B cell (primary cell): ENCODE results near the gene OR10A5. TPM values are rescaled to one million over a fixed set of nuclear protein-coding genes. Genes with fewer than 3 reads are reported as not detected.

ENCODE experiments used
- ATAC-seq: fragments of 200-7000 bp; cut with Tn5 transposase; one replicate; pipeline ENCODE4 v1.10.0; 2021; ENCODE audit warnings: low read depth, mild to moderate bottlenecking, moderate number of reproducible peaks, moderate library complexity
- CTCF ChIA-PET: fragments of 350-600 bp; sonication (Branson Sonifier 250); formaldehyde crosslinking; loops from one replicate; lab custom pipeline; 2021; ENCODE audit warnings: antibody characterized with exemption, inconsistent platforms; lab: Charles Lee
- POLR2A ChIA-PET: fragments of 350-600 bp; sonication (Branson Sonifier 250); formaldehyde crosslinking; loops from one replicate; lab custom pipeline; 2021; ENCODE audit warnings: antibody characterized with exemption; lab: Charles Lee
- DNase-seq: peaks from one replicate; pipeline ENCODE4 v3.0.0; 2013
- H2AFZ ChIP-seq: 2 replicates; pipeline ENCODE4 v1.6.1; 2012; ENCODE audit warnings: mild to moderate bottlenecking, low read depth, low read length; ENCODE audit not compliant: insufficient read depth, poor library complexity, severe bottlenecking
- H3K27ac ChIP-seq, 2 donors: 1 replicate in 1 of 2; 2 replicates in 1 of 2; pipeline ENCODE4 v1.5.1; 2012 to 2013; ENCODE audit warnings: low read length in 2 of 2, mild to moderate bottlenecking in 2 of 2, moderate library complexity in 1 of 2
- H3K27me3 ChIP-seq, 4 experiments: fragments of 200-600 bp in 1 of 4; sonication (generic) in 1 of 4; replicated peaks in 1 of 4; 1 replicate in 2 of 4; 2 replicates in 2 of 4; pipeline versions ENCODE4 v1.6.1 to v1.7.0; 2013 to 2016; ENCODE audit warnings: low read length in 3 of 4, mild to moderate bottlenecking in 2 of 4, mixed read lengths in 1 of 4, moderate library complexity in 1 of 4; ENCODE audit not compliant: insufficient read depth in 4 of 4, control insufficient read depth in 3 of 4; ENCODE audit errors: control extremely low read depth in 1 of 4
- H3K36me3 ChIP-seq, 2 experiments: replicated peaks in 1 of 2; 1 replicate in 1 of 2; 2 replicates in 1 of 2; pipeline versions ENCODE4 v1.6.1 to v1.7.1; 2013; ENCODE audit warnings: low read length in 1 of 2; ENCODE audit not compliant: insufficient read depth in 2 of 2, control insufficient read depth in 1 of 2; ENCODE audit errors: control extremely low read depth in 1 of 2, extremely low read depth in 1 of 2
- H3K4me1 ChIP-seq, 2 donors: fragments of 200-600 bp in 1 of 2; sonication (generic) in 1 of 2; 1 replicate in 1 of 2; 2 replicates in 1 of 2; pipeline versions ENCODE4 v1.5.1 to v1.6.1; 2013 to 2017; ENCODE audit warnings: low read length in 2 of 2; ENCODE audit not compliant: control insufficient read depth in 2 of 2, insufficient read depth in 2 of 2
- H3K4me2 ChIP-seq: replicated peaks from 2 replicates; pipeline ENCODE3; 2012; ENCODE audit warnings: mild to moderate bottlenecking, low read depth, low read length; ENCODE audit not compliant: poor library complexity, severe bottlenecking
- H3K4me3 ChIP-seq, 5 experiments: fragments of 200-600 bp in 1 of 5; sonication (generic) in 1 of 5; 1 replicate in 3 of 5; 2 replicates in 2 of 5; pipeline versions ENCODE4 v1.5.1 to v1.7.0; 2011 to 2016; ENCODE audit warnings: low read length in 4 of 5, mild to moderate bottlenecking in 4 of 5, low read depth in 2 of 5, control low read depth in 1 of 5, moderate library complexity in 1 of 5; ENCODE audit not compliant: insufficient read depth in 1 of 5; ENCODE audit errors: control extremely low read depth in 1 of 5, extremely low read depth in 1 of 5
- H3K79me2 ChIP-seq: fragments of 200-600 bp; sonication (generic); one replicate; pipeline ENCODE4 v1.6.0; 2016; ENCODE audit warnings: low read length; ENCODE audit not compliant: control insufficient read depth, insufficient read depth
- H3K9ac ChIP-seq: fragments of 200-600 bp; sonication (generic); 2 replicates; pipeline ENCODE4 v1.6.1; 2017; ENCODE audit warnings: mild to moderate bottlenecking, low read length, moderate library complexity
- H3K9me3 ChIP-seq, 3 donors: one replicate each; pipeline versions ENCODE4 v1.6.1 to v1.7.1; 2013; ENCODE audit warnings: low read length in 2 of 3; ENCODE audit not compliant: control insufficient read depth in 2 of 3, insufficient read depth in 1 of 3; ENCODE audit errors: control extremely low read depth in 1 of 3
- H4K20me1 ChIP-seq: 2 replicates; pipeline ENCODE4 v1.6.0; 2012; ENCODE audit warnings: mild to moderate bottlenecking, low read length; ENCODE audit not compliant: insufficient read depth, control insufficient read depth, poor library complexity, severe bottlenecking
- H3K27ac Mint-ChIP-seq: one replicate; pipeline ENCODE4 v1.8.0; 2021; ENCODE audit warnings: mixed read lengths
- H3K27me3 Mint-ChIP-seq: one replicate; pipeline ENCODE4 v1.8.0; 2021; ENCODE audit warnings: mixed read lengths
- H3K4me1 Mint-ChIP-seq: one replicate; pipeline ENCODE4 v1.8.0; 2021; ENCODE audit warnings: mixed read lengths
- H3K4me3 Mint-ChIP-seq: one replicate; pipeline ENCODE4 v1.8.0; 2021; ENCODE audit warnings: mixed read lengths
- H3K9me3 Mint-ChIP-seq: one replicate; pipeline ENCODE4 v1.8.0; 2022; ENCODE audit warnings: mixed read lengths; ENCODE audit not compliant: insufficient read depth
- EZH2 ChIP-seq: IDR thresholded peaks from 2 replicates; pipeline ENCODE4 v1.6.1; 2012; ENCODE audit warnings: borderline replicate concordance, low read depth, mild to moderate bottlenecking, moderate library complexity, low read length; ENCODE audit not compliant: insufficient read depth, poor library complexity, severe bottlenecking
- WGBS: methylation state at CpG from one replicate; pipeline ENCODE4 v1.1.5; 2013; ENCODE audit warnings: missing lambda C conversion rate; ENCODE audit not compliant: insufficient coverage; 5-methylcytosine and 5-hydroxymethylcytosine counted together
- intact Hi-C: fragments of 100-400 bp; cut with micrococcal nuclease; formaldehyde crosslinking; loops from one replicate; pipeline ENCODE4 v1.10.0; 2022
- polyA plus RNA-seq: library from polyadenylated mRNA; depleted of rRNA; stranded (reverse); fragments of >200 nt; gene quantifications from 2 replicates; pipeline ENCODE4 v1.2.3, GENCODE V29; 2012
- total RNA-seq, 2 donors: library from RNA; stranded (reverse); fragments of 120-200 nt in 1 of 2; gene quantifications; 1 replicate in 1 of 2; 2 replicates in 1 of 2; pipeline versions ENCODE4 v1.2.3 to v1.2.4, GENCODE V29; 2013 to 2022
- TF ChIP-seq, protein P1 (sequence below): fragments of 200-600 bp; IDR thresholded peaks from one replicate; pipeline ENCODE4 v1.8.0; 2022; ENCODE audit warnings: antibody characterized with exemption, mild to moderate bottlenecking

The OR10A5 gene
- total and polyA plus RNA-seq, 2 donors (not counting 1 experiment from before 2014, with no cell fraction given), result not detected

DNA sequence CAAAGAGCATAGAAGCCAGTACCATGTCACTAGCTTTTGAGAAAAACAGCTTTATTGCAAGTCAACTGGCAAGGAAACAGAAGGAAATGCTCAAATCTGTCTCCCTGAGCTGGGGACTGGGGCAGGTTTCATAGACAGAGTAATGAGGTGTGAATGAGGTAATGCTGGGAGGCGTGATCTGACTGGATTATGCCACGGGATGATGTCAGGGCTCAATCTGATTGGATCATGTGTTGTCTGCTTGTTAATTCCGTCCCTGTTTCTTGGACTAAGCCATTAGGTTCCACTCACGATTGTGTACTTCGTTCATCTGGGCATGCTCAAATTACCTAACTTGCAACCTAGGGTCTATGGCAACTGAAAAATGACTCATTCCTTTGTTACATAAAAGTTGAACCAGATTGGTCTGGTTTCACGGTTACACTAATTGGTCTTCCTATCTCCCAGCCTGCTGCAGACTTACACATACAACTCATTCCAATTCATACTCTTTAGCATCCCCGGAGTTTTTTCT is 20.2 kb upstream of the OR10A5 start:
- Mint-ChIP-seq H3K9me3 (peaks cover under 1% of the 10 kb centered on the region), H3K4me1 (no peaks in the 10 kb centered on the region), H3K27ac (no peak overlapping the region), H3K27me3 (peaks cover 3% of the 10 kb centered on the region), H3K4me3 (no peak overlapping the region)
- DNase-seq (no peak), ATAC-seq (no peak)
- Histone ChIP-seq H3K9ac (no peak overlapping the region), H4K20me1 (no peaks in the 10 kb centered on the region), H3K27ac (no peak overlapping the region), H3K27me3 (no peaks in the 10 kb centered on the region), H3K36me3 (no peaks in the 10 kb centered on the region), H3K9me3 (no peaks in the 10 kb centered on the region), H3K79me2 (no peaks in the 10 kb centered on the region), H3K4me2 (no peak overlapping the region), H3K4me3 (no peak overlapping the region), H3K4me1 (no peaks in the 10 kb centered on the region), H2AFZ (no peak overlapping the region)
- intact Hi-C loops, result no loop called here
- TF ChIP-seq, protein P1, sequence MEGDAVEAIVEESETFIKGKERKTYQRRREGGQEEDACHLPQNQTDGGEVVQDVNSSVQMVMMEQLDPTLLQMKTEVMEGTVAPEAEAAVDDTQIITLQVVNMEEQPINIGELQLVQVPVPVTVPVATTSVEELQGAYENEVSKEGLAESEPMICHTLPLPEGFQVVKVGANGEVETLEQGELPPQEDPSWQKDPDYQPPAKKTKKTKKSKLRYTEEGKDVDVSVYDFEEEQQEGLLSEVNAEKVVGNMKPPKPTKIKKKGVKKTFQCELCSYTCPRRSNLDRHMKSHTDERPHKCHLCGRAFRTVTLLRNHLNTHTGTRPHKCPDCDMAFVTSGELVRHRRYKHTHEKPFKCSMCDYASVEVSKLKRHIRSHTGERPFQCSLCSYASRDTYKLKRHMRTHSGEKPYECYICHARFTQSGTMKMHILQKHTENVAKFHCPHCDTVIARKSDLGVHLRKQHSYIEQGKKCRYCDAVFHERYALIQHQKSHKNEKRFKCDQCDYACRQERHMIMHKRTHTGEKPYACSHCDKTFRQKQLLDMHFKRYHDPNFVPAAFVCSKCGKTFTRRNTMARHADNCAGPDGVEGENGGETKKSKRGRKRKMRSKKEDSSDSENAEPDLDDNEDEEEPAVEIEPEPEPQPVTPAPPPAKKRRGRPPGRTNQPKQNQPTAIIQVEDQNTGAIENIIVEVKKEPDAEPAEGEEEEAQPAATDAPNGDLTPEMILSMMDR, result no peak
- TF ChIP-seq EZH2, result no peak
- WGBS, result 91% methylated on average over 6 of the region's 7 CpGs
- ChIA-PET POLR2A (no interaction called here), CTCF (interaction anchor here (2.4 kb wide), 1 partner anchor 13 kb away, joined by 10 read pairs; no protein-coding TSS in a partner anchor)

DNA sequence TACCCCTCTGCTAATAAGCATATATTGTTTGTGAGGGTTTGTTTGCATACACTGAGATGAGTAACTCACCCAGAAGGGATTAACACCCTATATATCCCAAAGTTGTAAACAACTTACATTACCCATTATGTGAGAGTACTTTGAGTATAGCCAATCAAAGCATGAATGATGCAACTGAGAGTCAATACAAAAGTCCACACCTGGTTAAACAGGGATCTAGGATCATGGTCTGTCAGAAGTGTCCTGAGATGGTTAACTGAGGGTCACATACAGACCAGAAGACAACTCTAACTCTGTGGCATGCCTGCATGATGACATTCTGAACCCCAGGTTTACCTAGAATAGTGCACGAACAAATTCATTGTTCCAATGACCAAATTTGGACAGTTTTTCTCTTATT is 17.4 kb upstream of the OR10A5 start:
- Histone ChIP-seq H2AFZ (no peak overlapping the region), H3K9me3 (no peaks in the 10 kb centered on the region), H3K4me1 (peaks cover 5 to 11% of the 10 kb centered on the region in 2 donors), H3K27me3 (no peaks in the 10 kb centered on the region), H3K9ac (no peak overlapping the region), H3K4me2 (no peak overlapping the region), H3K36me3 (no peaks in the 10 kb centered on the region), H3K79me2 (no peaks in the 10 kb centered on the region), H3K27ac (no peak overlapping the region), H4K20me1 (no peaks in the 10 kb centered on the region), H3K4me3 (no peak overlapping the region)
- H3K27me3 Mint-ChIP-seq, result no peaks in the 10 kb centered on the region
- no peak overlapping the region for H3K27ac Mint-ChIP-seq
- 100% methylated on average over 1 of the region's 1 CpG for WGBS
- H3K9me3 Mint-ChIP-seq, result no peaks in the 10 kb centered on the region
- intact Hi-C loops, result no loop called here
- ChIA-PET CTCF (no interaction called here), POLR2A (no interaction called here)
- H3K4me3 Mint-ChIP-seq, result no peak overlapping the region
- no peak for DNase-seq
- TF ChIP-seq, protein P1, result no peak
- no peak for TF ChIP-seq EZH2
- H3K4me1 Mint-ChIP-seq, result peaks cover 11% of the 10 kb centered on the region
- ATAC-seq, result no peak
